Esophagus mucosa (tissue), 1 donor: Measurements from ENCODE around the gene NPTX2. TPM values are rescaled to one million over a fixed set of nuclear protein-coding genes. Genes with fewer than 3 reads are reported as not detected.
A peak's percentile ranks its signal among the peaks of the same experiment; 100 is the strongest.
"Not testable (repeated sequence)": the region's sequence is repeated elsewhere in the genome, so short reads cannot be mapped to it uniquely, and the experiment has no call there.

ENCODE experiments used
- ATAC-seq: fragments of 200-7000 bp; cut with Tn5 transposase; one replicate; pipeline ENCODE4 v1.9.1; 2020
- total RNA-seq: library from RNA; stranded (reverse); gene quantifications from one replicate; pipeline ENCODE4 v1.2.4, GENCODE V29; 2023
- donor health status: DM: yes; HTN: yes; CAD: no.

The NPTX2 gene
- total RNA-seq, result 1.4 TPM

GRCh38 chr7:98617051-98617959 is at the start of gene NPTX2:
NPTX2 (plus strand) TSS chr7:98617285; CDS start chr7:98617462, 177 bp downstream.
- ATAC-seq, result peak; percentile 43

- ATAC-seq, result no peak
These were observed 49.1 kb upstream of the NPTX2 start for GRCh38 chr7:98567991-98568390.

GRCh38 chr7:98568891-98569290 is 48.2 kb upstream of the NPTX2 start:
- no peak for ATAC-seq

- no peak for ATAC-seq
These were observed 47.3 kb upstream of the NPTX2 start for GRCh38 chr7:98569691-98570337.

GRCh38 chr7:98571006-98571405 is 46.1 kb upstream of the NPTX2 start:
- no peak for ATAC-seq

- no peak for ATAC-seq
These were observed 45.1 kb upstream of the NPTX2 start for GRCh38 chr7:98571986-98572385.

GRCh38 chr7:98572716-98573115 is 44.4 kb upstream of the NPTX2 start:
- not testable (repeated sequence) for ATAC-seq

- no peak for ATAC-seq
These were observed 43.3 kb upstream of the NPTX2 start for GRCh38 chr7:98573816-98574215.

- no peak for ATAC-seq
These were observed 41.2 kb upstream of the NPTX2 start for GRCh38 chr7:98575878-98576277.

GRCh38 chr7:98584830-98585229 is 32.3 kb upstream of the NPTX2 start:
- no peak for ATAC-seq

GRCh38 chr7:98591926-98592325 is 25.2 kb upstream of the NPTX2 start:
- ATAC-seq, result no peak

- no peak for ATAC-seq
These were observed 22.7 kb upstream of the NPTX2 start for GRCh38 chr7:98594348-98594747.

GRCh38 chr7:98594787-98595186 is 22.3 kb upstream of the NPTX2 start:
- ATAC-seq, result no peak

GRCh38 chr7:98598846-98599615 is 18.1 kb upstream of the NPTX2 start:
- ATAC-seq, result no peak

- ATAC-seq, result no peak
These were observed 17.2 kb upstream of the NPTX2 start for GRCh38 chr7:98599886-98600285.

GRCh38 chr7:98602755-98603398 is 14.2 kb upstream of the NPTX2 start:
- no peak for ATAC-seq

- ATAC-seq, result no peak
These were observed 13.7 kb upstream of the NPTX2 start for GRCh38 chr7:98603399-98603788.

- no peak for ATAC-seq
These were observed 3.3 kb upstream of the NPTX2 start for GRCh38 chr7:98613601-98614425.

- no peak for ATAC-seq
These were observed 569 bp upstream of the NPTX2 start for GRCh38 chr7:98616381-98617050.

- ATAC-seq, result no peak
These were observed 904 bp downstream of the NPTX2 start for GRCh38 chr7:98617960-98618418.

- peak; percentile 59 for ATAC-seq
These were observed 1.7 kb downstream of the NPTX2 start for GRCh38 chr7:98618786-98619185.
